Activated CD4-positive, alpha-beta T cell treated with anti-CD3 and anti-CD28 coated beads for 1 hour (primary cell): Measurements from ENCODE around the gene EEPD1.

ENCODE experiments used
- DNase-seq: peaks from one replicate; pipeline ENCODE4 v3.0.0-alpha.2; 2020

Gene EEPD1

GRCh38 chr7:36284456-36285090 is 131.5 kb downstream of the EEPD1 start:
- no peak for DNase-seq

GRCh38 chr7:36285276-36285675 is 132.2 kb downstream of the EEPD1 start:
- no peak for DNase-seq

- peak; percentile 33 for DNase-seq
Measured at GRCh38 chr7:36286226-36286625, 133.2 kb downstream of the EEPD1 start.

- DNase-seq = no peak
Measured at GRCh38 chr7:36286688-36287087, 133.6 kb downstream of the EEPD1 start.

- no peak for DNase-seq
Measured at GRCh38 chr7:36287371-36288241, 134.6 kb downstream of the EEPD1 start.

GRCh38 chr7:36288501-36288900 is 135.4 kb downstream of the EEPD1 start:
- DNase-seq = no peak

GRCh38 chr7:36289833-36290661 is 137.0 kb downstream of the EEPD1 start:
- no peak for DNase-seq

- DNase-seq = peak; percentile 62
Measured at GRCh38 chr7:36291387-36292316, 138.6 kb downstream of the EEPD1 start.

GRCh38 chr7:36295090-36295489 is 142.0 kb downstream of the EEPD1 start:
- no peak for DNase-seq

- DNase-seq = no peak
Measured at GRCh38 chr7:36296284-36296683, 143.2 kb downstream of the EEPD1 start.

- no peak for DNase-seq
Measured at GRCh38 chr7:36297364-36298009, 144.4 kb downstream of the EEPD1 start.

GRCh38 chr7:36298106-36298505 is 145.1 kb downstream of the EEPD1 start:
- no peak for DNase-seq

- DNase-seq = no peak
Measured at GRCh38 chr7:36299223-36299774, 146.2 kb downstream of the EEPD1 start.

- no peak for DNase-seq
Measured at GRCh38 chr7:36299823-36300341, 146.8 kb downstream of the EEPD1 start.

GRCh38 chr7:36300696-36301350 is 147.8 kb downstream of the EEPD1 start:
- no peak for DNase-seq

- DNase-seq = no peak
Measured at GRCh38 chr7:36301914-36302771, 149.1 kb downstream of the EEPD1 start.

GRCh38 chr7:36303202-36304098 is 150.4 kb downstream of the EEPD1 start:
- DNase-seq = no peak

GRCh38 chr7:36304099-36304425 is 151.0 kb downstream of the EEPD1 start:
- DNase-seq = no peak

GRCh38 chr7:36305226-36305625 is 152.2 kb downstream of the EEPD1 start:
- DNase-seq = no peak
